ENCODE measurements around the gene MDM4. TPM values are rescaled to one million over a fixed set of nuclear protein-coding genes. Genes with fewer than 3 reads are reported as not detected.

The MDM4 gene
- total RNA-seq, 6 donors from 2014 or later, result 40.0 to 167 (median 69.2) TPM

DNA sequence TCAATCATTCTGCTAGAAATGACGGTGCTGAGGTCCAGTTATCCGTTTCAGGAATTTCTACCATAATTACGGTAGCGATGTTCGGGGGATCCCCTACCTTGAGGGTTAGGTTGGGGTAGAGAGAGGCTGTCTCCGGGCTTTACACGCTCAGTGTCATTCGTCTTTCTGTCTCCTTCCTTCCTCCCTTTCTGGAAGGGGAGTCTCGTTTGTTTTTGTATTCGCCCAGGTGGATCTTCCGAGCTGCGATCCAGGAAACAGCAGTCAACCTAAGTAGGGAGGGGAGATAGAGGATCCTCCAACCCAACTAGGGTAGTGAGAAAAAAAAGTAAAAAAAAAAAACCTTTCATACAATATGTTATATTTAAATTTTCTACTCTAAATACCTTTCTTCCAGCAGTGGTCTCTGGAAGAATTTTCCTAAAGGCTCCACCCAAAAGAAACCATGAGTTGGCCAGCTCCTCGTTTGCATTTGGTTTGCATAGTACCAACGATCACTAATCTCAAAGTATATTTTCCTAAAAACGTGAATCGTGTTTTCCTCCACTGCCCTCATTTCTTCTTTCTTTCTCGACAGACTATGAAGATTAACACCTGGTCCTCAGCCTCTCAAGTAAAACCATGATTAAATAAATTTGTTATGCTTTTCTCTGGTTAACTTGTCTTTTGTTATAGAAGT is 21.0 kb upstream of the MDM4 start:
- WGBS, 2 donors, result 4 to 5% methylated on average over 17 of the region's 17 CpGs
- no peak for TF ChIP-seq EP300 (IDR thresholded peaks at IDR 0.05)
- H3K27ac ChIP-seq, result peak overlapping the region; percentile 86 to 95 (median 89)
- H3K27me3 ChIP-seq, result no peaks in the 10 kb centered on the region
- ATAC-seq (ENCODE audit: low FRiP score in 2 of 2) (no peak), DNase-seq (no peak)
- no peaks in the 10 kb centered on the region for H3K9me3 ChIP-seq
- H3K4me1 ChIP-seq, result peaks cover 20 to 42% (median 30%) of the 10 kb centered on the region in 4 donors
- peak overlapping the region; percentile 48 to 96 (median 82) for H3K4me3 ChIP-seq
- no peaks in the 10 kb centered on the region for H3K36me3 ChIP-seq

DNA sequence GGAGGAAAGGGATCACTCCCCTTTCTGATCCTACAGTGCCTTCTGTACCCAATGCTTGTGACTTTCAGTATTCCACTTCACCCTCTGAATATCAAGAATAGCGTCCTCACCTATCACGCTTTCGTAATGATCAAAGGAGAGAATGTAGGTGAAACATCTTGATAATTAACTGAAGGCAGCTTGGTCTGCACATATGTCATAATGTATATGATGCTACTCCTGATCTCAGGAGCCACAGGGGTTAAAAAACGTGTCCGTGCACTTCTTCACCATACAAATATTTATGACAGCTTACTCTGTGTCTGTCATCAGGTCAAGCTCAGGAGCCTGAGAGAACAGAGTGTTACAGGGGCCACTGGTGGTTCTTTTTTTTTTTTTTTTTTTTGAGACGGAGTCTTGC is 20.4 kb upstream of the MDM4 start:
- no peak overlapping the region for H3K27ac ChIP-seq
- H3K4me1 ChIP-seq, result peaks cover 20 to 42% (median 29%) of the 10 kb centered on the region in 4 donors
- DNase-seq, result no peak
- no peaks in the 10 kb centered on the region for H3K27me3 ChIP-seq
- peak overlapping the region in 1 of 4 donors; percentile 96 for H3K4me3 ChIP-seq
- ATAC-seq (ENCODE audit: low FRiP score in 2 of 2), result no peak
- no peak for TF ChIP-seq EP300 (IDR thresholded peaks at IDR 0.05)
- TF ChIP-seq CTCF (IDR thresholded peaks at IDR 0.05), result no peak
- TF ChIP-seq POLR2AphosphoS5 (IDR thresholded peaks at IDR 0.05), result no peak
- TF ChIP-seq POLR2A (IDR thresholded peaks at IDR 0.05), result no peak
- WGBS, 2 donors, result 62 to 69% methylated on average over 6 of the region's 6 CpGs
- no peaks in the 10 kb centered on the region for H3K36me3 ChIP-seq
- no peaks in the 10 kb centered on the region for H3K9me3 ChIP-seq

GRCh38 chr1:204498981-204499380 is 17.2 kb upstream of the MDM4 start:
- no peak for DNase-seq
- H3K9me3 ChIP-seq, result no peaks in the 10 kb centered on the region
- TF ChIP-seq POLR2A (IDR thresholded peaks at IDR 0.05), result no peak
- TF ChIP-seq POLR2AphosphoS5 (IDR thresholded peaks at IDR 0.05), result no peak
- TF ChIP-seq EP300 (IDR thresholded peaks at IDR 0.05), result no peak
- TF ChIP-seq CTCF (IDR thresholded peaks at IDR 0.05), result no peak
- peaks cover 0 to 16% (median 8%) of the 10 kb centered on the region in 4 donors for H3K4me1 ChIP-seq
- H3K4me3 ChIP-seq, result no peak overlapping the region
- H3K27ac ChIP-seq, result no peak overlapping the region
- WGBS, 2 donors, result 68 to 78% methylated on average over 3 of the region's 3 CpGs
- no peaks in the 10 kb centered on the region for H3K36me3 ChIP-seq
- ATAC-seq (ENCODE audit: low FRiP score in 2 of 2), result no peak
- H3K27me3 ChIP-seq, result no peaks in the 10 kb centered on the region

DNA sequence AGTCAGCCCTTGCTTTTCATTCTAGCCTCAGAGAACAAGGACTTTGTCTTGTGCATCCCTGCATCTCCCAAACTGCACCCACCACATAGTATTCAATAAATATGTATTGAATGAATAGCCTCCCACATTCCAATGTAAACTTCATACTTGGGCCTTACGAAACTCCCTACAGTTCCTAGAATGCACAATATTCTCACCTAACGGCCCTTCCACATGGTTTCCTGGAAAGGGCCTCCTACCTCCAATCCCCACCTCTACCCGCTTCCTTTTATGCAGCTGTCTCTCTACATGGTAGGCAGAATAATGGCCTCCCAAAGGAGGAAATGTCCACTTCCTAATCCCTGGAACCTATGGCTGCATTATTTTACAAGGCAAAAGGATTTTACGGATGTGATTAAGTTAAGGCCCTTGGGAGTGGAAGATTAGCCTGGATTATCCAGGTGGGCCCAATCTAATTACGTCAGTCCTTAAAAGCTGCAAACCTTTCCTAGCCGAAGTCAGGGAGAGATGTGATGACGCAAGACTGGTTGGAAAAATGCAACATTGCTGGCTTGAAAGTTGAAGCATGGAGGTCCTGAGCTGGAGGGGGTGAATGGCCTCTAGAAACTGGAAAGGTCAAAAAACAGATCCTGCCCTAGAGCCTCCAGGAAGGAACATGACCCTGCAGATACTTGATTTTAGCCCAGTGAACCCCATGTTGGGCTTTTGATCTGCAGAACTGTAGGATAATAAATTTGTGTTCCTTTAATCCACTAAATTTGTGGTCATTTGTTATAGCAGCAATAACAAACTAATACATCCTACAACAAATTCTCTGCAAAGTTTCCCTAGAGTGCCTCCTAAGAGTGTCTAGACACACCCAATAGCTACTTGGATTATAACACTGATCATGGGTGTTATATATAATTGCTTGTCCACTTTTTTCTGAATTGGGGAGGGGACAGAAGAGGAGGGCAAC is 16.4 kb upstream of the MDM4 start:
- no peak overlapping the region for H3K27ac ChIP-seq
- no peaks in the 10 kb centered on the region for H3K36me3 ChIP-seq
- 84 to 94% methylated on average over 7 of the region's 7 CpGs for WGBS, 2 donors
- no peaks in the 10 kb centered on the region for H3K27me3 ChIP-seq
- TF ChIP-seq POLR2AphosphoS5 (IDR thresholded peaks at IDR 0.05) (no peak), POLR2A (IDR thresholded peaks at IDR 0.05) (no peak), CTCF (IDR thresholded peaks at IDR 0.05) (no peak), EP300 (IDR thresholded peaks at IDR 0.05) (no peak)
- no peak for ATAC-seq (ENCODE audit: low FRiP score in 2 of 2)
- no peak overlapping the region for H3K4me3 ChIP-seq
- DNase-seq, result no peak
- H3K9me3 ChIP-seq, result no peaks in the 10 kb centered on the region
- peaks cover 0 to 12% (median 7%) of the 10 kb centered on the region in 4 donors for H3K4me1 ChIP-seq

DNA sequence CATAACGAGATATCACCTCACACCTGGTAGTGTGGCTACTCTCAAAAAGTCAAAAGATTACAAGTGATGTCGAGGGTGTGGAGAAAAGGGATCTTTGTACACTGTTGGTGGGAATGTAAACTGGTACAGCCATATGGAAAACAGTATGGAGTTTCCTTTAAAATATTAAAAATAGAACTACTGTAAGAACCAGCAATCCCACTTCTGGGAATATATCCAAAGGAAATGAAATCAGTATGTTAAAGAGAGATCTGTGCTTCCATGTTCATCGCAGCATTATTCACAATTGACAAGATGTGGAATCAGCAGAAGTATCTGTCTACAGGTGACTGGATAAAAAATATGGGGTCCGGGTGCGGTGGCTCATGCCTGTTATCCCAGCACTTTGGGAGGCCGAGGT is 14.0 kb upstream of the MDM4 start:
- Histone ChIP-seq H3K36me3 (no peaks in the 10 kb centered on the region), H3K4me3 (no peak overlapping the region), H3K4me1 (peaks cover 7 to 12% (median 8%) of the 10 kb centered on the region in 4 donors), H3K9me3 (no peaks in the 10 kb centered on the region), H3K27me3 (no peaks in the 10 kb centered on the region), H3K27ac (no peak overlapping the region)
- no peak for DNase-seq
- whole genome bisulfite sequencing, 2 donors, result 78 to 81% methylated on average over 6 of the region's 6 CpGs
- TF ChIP-seq EP300 (IDR thresholded peaks at IDR 0.05) (no peak), POLR2A (IDR thresholded peaks at IDR 0.05) (no peak)
- ATAC-seq (ENCODE audit: low FRiP score in 2 of 2), result no peak

Data from upper lobe of left lung (tissue), 6 donors.